K562 (cell line): ENCODE results near the gene TANC1. TPM values are rescaled to one million over a fixed set of nuclear protein-coding genes. Genes with fewer than 3 reads are reported as not detected.
A peak's percentile ranks its signal among the peaks of the same experiment; 100 is the strongest.

Experiments used
- FOXO4 ChIP-seq: fragments of 450-650 bp; formaldehyde crosslinking; IDR thresholded peaks from 2 replicates; pipeline ENCODE4 v1.4.0; 2020; ENCODE audit warnings: mild to moderate bottlenecking, moderate library complexity
- HMG20B ChIP-seq: fragments of 250-450 bp; sonication (Bioruptor Pico); IDR thresholded peaks from 2 replicates; pipeline ENCODE4 v1.5.0; 2021; ENCODE audit warnings: mild to moderate bottlenecking
- MXI1 ChIP-seq: IDR thresholded peaks from 2 replicates; pipeline ENCODE4 v1.6.1; 2011; ENCODE audit warnings: low read depth, mild to moderate bottlenecking, improper control_type of control experiment, low read length
- NR2C1 ChIP-seq, 2 experiments: fragments of 450-650 bp; IDR thresholded peaks; 2 replicates each; pipeline ENCODE4 v1.6.1; 2017; ENCODE audit warnings: mild to moderate bottlenecking in 2 of 2, antibody characterized with exemption in 1 of 2, inconsistent platforms in 1 of 2, missing compliant biosample characterization in 1 of 2, missing genetic modification characterization in 1 of 2
- NR3C1 ChIP-seq: sonication (generic); formaldehyde crosslinking; IDR thresholded peaks from 2 replicates; pipeline ENCODE4 v1.8.1; 2022; ENCODE audit warnings: missing genetic modification reagents
- PHB2 ChIP-seq: fragments of 450-650 bp; IDR thresholded peaks from 2 replicates; pipeline ENCODE4 v1.6.1; 2017; ENCODE audit warnings: low read depth
- PHTF2 ChIP-seq: fragments of 250-450 bp; sonication (Bioruptor Pico); IDR thresholded peaks from 2 replicates; pipeline ENCODE4 v1.5.0; 2021; ENCODE audit warnings: mild to moderate bottlenecking
- REST ChIP-seq, 2 experiments: fragments of 450-650 bp; formaldehyde crosslinking in 1 of 2; IDR thresholded peaks; 2 replicates each; pipeline versions ENCODE4 v1.4.0 to v1.6.1; 2014 to 2020; ENCODE audit warnings: mild to moderate bottlenecking in 2 of 2, borderline replicate concordance in 1 of 2, low read depth in 1 of 2
- TFAM ChIP-seq: fragments of 250-450 bp; sonication (Bioruptor Pico); conservative IDR thresholded peaks from 2 replicates; pipeline ENCODE4 v1.5.0; 2021; ENCODE audit warnings: mild to moderate bottlenecking, moderate library complexity
- XRCC5 ChIP-seq: fragments of 200-400 bp; formaldehyde crosslinking; IDR thresholded peaks from 2 replicates; pipeline ENCODE4 v1.6.1; 2017; ENCODE audit warnings: low read depth, mild to moderate bottlenecking, low read length
- ZNF133 ChIP-seq: fragments of 250-450 bp; sonication (Bioruptor Pico); IDR thresholded peaks from 2 replicates; pipeline ENCODE4 v1.4.0; 2020; ENCODE audit warnings: mild to moderate bottlenecking
- ZNF764 ChIP-seq: fragments of 250-450 bp; sonication (Bioruptor Pico); IDR thresholded peaks from 2 replicates; pipeline ENCODE4 v1.4.0; 2020; ENCODE audit warnings: low read depth, mild to moderate bottlenecking, moderate library complexity
- polyA plus RNA-seq, 8 experiments: library from polyadenylated mRNA; depleted of rRNA in 4 of 8; stranded (reverse) in 5 of 8; unstranded in 3 of 8; fragments of >200 nt; fragmentation: Nextera tagmentation in 2 of 8; fragmentation: Illumina TruSeq in 1 of 8; extraction: Ambion mirVana in 2 of 8; extraction: Trizol in 1 of 8; gene quantifications; 2 replicates each; pipeline versions ENCODE4 v1.2.1 to v1.2.3, GENCODE V29; 2011 to 2014; ENCODE audit warnings: inconsistent platforms in 1 of 8, missing spikeins in 1 of 8
- total RNA-seq, 7 experiments: library from RNA; depleted of rRNA in 6 of 7; stranded (reverse); fragments of >200 nt in 6 of 7; fragmentation: Illumina TruSeq in 2 of 7; extraction: Trizol in 2 of 7; gene quantifications; 2 replicates each; pipeline versions ENCODE4 v1.2.1 to v1.2.3, GENCODE V29; 2011 to 2021; ENCODE audit warnings: low replicate concordance in 1 of 7
- TF ChIP-seq, protein P1 (sequence below), 3 experiments: fragments of 200-800 bp in 1 of 3; fragments of 250-450 bp in 1 of 3; fragments of 450-650 bp in 1 of 3; sonication (Bioruptor Pico) in 1 of 3; sonication (Bioruptor generic) in 1 of 3; formaldehyde crosslinking in 1 of 3; IDR thresholded peaks; 2 replicates each; pipeline versions ENCODE4 v1.6.1 to v1.8.0; 2016 to 2022; ENCODE audit warnings: mild to moderate bottlenecking in 2 of 3, missing genetic modification characterization in 2 of 3, missing compliant biosample characterization in 1 of 3, moderate library complexity in 1 of 3

TANC1 gene
- total and polyA plus RNA-seq, 9 of the 15 experiments (the other 6 are each of a cell fraction or from before 2014, with no cell fraction given), result under 0.01 to 0.20 (median 0.07) TPM; not detected in 1

GRCh38 chr2:159035790-159036411 is 67.5 kb downstream of the TANC1 start (continued):
- TF ChIP-seq NR2C1 (IDR thresholded peaks at IDR 0.05) (no peak), NR2C1 (tag; IDR thresholded peaks at IDR 0.05) (no peak), XRCC5 (no peak), MXI1 (no peak), ZNF764 (CRISPR knock-in tag) (no peak), NR3C1 (CRISPR knock-in tag) (no peak), PHTF2 (CRISPR knock-in tag) (no peak), REST (IDR thresholded peaks at IDR 0.05; ENCODE audit: borderline replicate concordance) (peak; percentile 85), REST (CRISPR knock-in tag; IDR thresholded peaks at IDR 0.05; ENCODE audit: low read depth) (no peak), TFAM (CRISPR knock-in tag) (no peak), HMG20B (CRISPR knock-in tag) (no peak), ZNF133 (CRISPR knock-in tag) (no peak), FOXO4 (no peak), PHB2 (no peak)
- TF ChIP-seq, protein P1, sequence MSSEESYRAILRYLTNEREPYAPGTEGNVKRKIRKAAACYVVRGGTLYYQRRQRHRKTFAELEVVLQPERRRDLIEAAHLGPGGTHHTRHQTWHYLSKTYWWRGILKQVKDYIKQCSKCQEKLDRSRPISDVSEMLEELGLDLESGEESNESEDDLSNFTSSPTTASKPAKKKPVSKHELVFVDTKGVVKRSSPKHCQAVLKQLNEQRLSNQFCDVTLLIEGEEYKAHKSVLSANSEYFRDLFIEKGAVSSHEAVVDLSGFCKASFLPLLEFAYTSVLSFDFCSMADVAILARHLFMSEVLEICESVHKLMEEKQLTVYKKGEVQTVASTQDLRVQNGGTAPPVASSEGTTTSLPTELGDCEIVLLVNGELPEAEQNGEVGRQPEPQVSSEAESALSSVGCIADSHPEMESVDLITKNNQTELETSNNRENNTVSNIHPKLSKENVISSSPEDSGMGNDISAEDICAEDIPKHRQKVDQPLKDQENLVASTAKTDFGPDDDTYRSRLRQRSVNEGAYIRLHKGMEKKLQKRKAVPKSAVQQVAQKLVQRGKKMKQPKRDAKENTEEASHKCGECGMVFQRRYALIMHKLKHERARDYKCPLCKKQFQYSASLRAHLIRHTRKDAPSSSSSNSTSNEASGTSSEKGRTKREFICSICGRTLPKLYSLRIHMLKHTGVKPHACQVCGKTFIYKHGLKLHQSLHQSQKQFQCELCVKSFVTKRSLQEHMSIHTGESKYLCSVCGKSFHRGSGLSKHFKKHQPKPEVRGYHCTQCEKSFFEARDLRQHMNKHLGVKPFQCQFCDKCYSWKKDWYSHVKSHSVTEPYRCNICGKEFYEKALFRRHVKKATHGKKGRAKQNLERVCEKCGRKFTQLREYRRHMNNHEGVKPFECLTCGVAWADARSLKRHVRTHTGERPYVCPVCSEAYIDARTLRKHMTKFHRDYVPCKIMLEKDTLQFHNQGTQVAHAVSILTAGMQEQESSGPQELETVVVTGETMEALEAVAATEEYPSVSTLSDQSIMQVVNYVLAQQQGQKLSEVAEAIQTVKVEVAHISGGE (CRISPR knock-in tag; IDR thresholded peaks at IDR 0.05), result no peak
